ENCODE results near the gene UNC5C.

DNA sequence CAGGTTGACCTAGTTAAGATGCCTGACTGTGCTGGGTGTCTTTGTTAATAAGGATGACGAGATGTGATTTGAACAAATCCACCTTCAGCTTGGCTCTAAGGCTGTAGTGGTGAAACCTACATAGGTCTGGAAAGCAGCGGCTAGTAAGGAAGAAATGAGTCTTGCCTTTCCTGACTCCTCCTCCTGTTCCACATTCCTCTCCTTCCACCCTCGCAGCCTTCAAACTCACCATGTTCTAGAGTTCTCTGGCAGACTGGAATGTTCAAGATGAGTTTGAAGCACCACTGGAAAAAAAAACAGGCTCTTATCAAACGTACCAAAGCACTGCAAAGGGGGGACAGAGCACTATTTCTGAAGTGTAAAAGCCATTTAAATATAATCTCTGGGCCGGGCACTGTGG is 395.6 kb downstream of the UNC5C start:
- TF ChIP-seq, protein P1, sequence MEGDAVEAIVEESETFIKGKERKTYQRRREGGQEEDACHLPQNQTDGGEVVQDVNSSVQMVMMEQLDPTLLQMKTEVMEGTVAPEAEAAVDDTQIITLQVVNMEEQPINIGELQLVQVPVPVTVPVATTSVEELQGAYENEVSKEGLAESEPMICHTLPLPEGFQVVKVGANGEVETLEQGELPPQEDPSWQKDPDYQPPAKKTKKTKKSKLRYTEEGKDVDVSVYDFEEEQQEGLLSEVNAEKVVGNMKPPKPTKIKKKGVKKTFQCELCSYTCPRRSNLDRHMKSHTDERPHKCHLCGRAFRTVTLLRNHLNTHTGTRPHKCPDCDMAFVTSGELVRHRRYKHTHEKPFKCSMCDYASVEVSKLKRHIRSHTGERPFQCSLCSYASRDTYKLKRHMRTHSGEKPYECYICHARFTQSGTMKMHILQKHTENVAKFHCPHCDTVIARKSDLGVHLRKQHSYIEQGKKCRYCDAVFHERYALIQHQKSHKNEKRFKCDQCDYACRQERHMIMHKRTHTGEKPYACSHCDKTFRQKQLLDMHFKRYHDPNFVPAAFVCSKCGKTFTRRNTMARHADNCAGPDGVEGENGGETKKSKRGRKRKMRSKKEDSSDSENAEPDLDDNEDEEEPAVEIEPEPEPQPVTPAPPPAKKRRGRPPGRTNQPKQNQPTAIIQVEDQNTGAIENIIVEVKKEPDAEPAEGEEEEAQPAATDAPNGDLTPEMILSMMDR (conservative IDR thresholded peaks at IDR 0.05 in 1 of 2, IDR thresholded peaks at IDR 0.05 in 1 of 2; ENCODE audit: low read depth in 1 of 2, low read length in 2 of 2): no peak
- no peak for TF ChIP-seq EZH2 (IDR thresholded peaks at IDR 0.05; ENCODE audit: low read length, missing control alignments)

Measured in fibroblast of lung (primary cell).